HepG2 (cell line): Measurements from ENCODE around the gene ATP5MK. TPM values are rescaled to one million over a fixed set of nuclear protein-coding genes. Genes with fewer than 3 reads are reported as not detected.

Source experiments
- CCDC6 ChIP-seq: sonication (generic); formaldehyde crosslinking; IDR thresholded peaks from 2 replicates; pipeline ENCODE4 v1.8.1; 2022; ENCODE audit warnings: mild to moderate bottlenecking, missing genetic modification reagents, moderate library complexity
- ETV6 ChIP-seq: sonication (generic); formaldehyde crosslinking; conservative IDR thresholded peaks from 2 replicates; pipeline ENCODE4 v1.4.0; 2020; ENCODE audit warnings: missing genetic modification reagents
- IKZF4 ChIP-seq: sonication (generic); formaldehyde crosslinking; IDR thresholded peaks from 2 replicates; pipeline ENCODE4 v1.5.1; 2020; ENCODE audit warnings: borderline replicate concordance, mild to moderate bottlenecking, low read depth, missing genetic modification reagents; ENCODE audit errors: not compliant biosample characterization
- KDM5A ChIP-seq: fragments of 200-600 bp; sonication (generic); IDR thresholded peaks from 2 replicates; pipeline ENCODE4 v1.7.0; 2018; ENCODE audit warnings: antibody characterized with exemption, mild to moderate bottlenecking, low read length, borderline replicate concordance
- KLF16 ChIP-seq, 2 experiments: sonication (generic) in 1 of 2; formaldehyde crosslinking in 1 of 2; IDR thresholded peaks; 2 replicates each; pipeline versions ENCODE4 v1.6.1 to v1.8.0; 2016 to 2023; ENCODE audit warnings: missing genetic modification reagents in 2 of 2, missing compliant biosample characterization in 1 of 2
- KLF6 ChIP-seq: IDR thresholded peaks from 2 replicates; pipeline ENCODE4 v1.8.0; 2016; ENCODE audit warnings: missing biosample characterization, missing genetic modification reagents
- SP2 ChIP-seq: sonication (generic); formaldehyde crosslinking; IDR thresholded peaks from 2 replicates; pipeline ENCODE4 v1.5.1; 2020; ENCODE audit warnings: mild to moderate bottlenecking, missing genetic modification reagents
- ZNF3 ChIP-seq: IDR thresholded peaks from 2 replicates; pipeline ENCODE4 v1.7.0; 2017; ENCODE audit warnings: inconsistent platforms
- ZNF333 ChIP-seq: sonication (generic); formaldehyde crosslinking; IDR thresholded peaks from 2 replicates; pipeline ENCODE4 v1.4.0; 2020; ENCODE audit warnings: mild to moderate bottlenecking, missing genetic modification reagents, borderline replicate concordance
- ZNF343 ChIP-seq: sonication (generic); formaldehyde crosslinking; IDR thresholded peaks from 2 replicates; pipeline ENCODE4 v1.4.0; 2020; ENCODE audit warnings: mild to moderate bottlenecking, missing genetic modification reagents
- ZNF574 ChIP-seq: sonication (generic); formaldehyde crosslinking; IDR thresholded peaks from 2 replicates; pipeline ENCODE4 v1.4.0; 2020; ENCODE audit warnings: missing genetic modification reagents
- ZNF672 ChIP-seq: sonication (generic); formaldehyde crosslinking; IDR thresholded peaks from 2 replicates; pipeline ENCODE4 v1.8.1; 2022; ENCODE audit warnings: missing genetic modification reagents
- ZNF687 ChIP-seq: sonication (generic); formaldehyde crosslinking; IDR thresholded peaks from 2 replicates; pipeline ENCODE4 v1.5.1; 2020; ENCODE audit warnings: mild to moderate bottlenecking, missing genetic modification reagents, moderate library complexity
- ZNF703 ChIP-seq: sonication (generic); formaldehyde crosslinking; IDR thresholded peaks from 2 replicates; pipeline ENCODE4 v1.5.1; 2020; ENCODE audit warnings: missing genetic modification reagents, mild to moderate bottlenecking, moderate library complexity, borderline replicate concordance
- ZNF709 ChIP-seq: sonication (generic); formaldehyde crosslinking; IDR thresholded peaks from 2 replicates; pipeline ENCODE4 v1.5.0; 2020; ENCODE audit warnings: mild to moderate bottlenecking, missing genetic modification reagents
- ZNF780A ChIP-seq: sonication (generic); formaldehyde crosslinking; IDR thresholded peaks from 2 replicates; pipeline ENCODE4 v1.8.0; 2022; ENCODE audit warnings: mild to moderate bottlenecking, missing genetic modification reagents, moderate library complexity
- polyA plus RNA-seq, 8 experiments: library from polyadenylated mRNA; depleted of rRNA in 3 of 8; stranded (reverse) in 7 of 8; unstranded in 1 of 8; fragments of >200 nt; fragmentation: Illumina TruSeq in 4 of 8; extraction: Trizol in 4 of 8; gene quantifications; 2 replicates each; pipeline versions ENCODE4 v1.2.1 to v1.2.3, GENCODE V29; 2011 to 2016; ENCODE audit warnings: low read depth in 4 of 8, missing spikeins in 1 of 8, mixed read lengths in 1 of 8; ENCODE audit not compliant: insufficient read depth in 1 of 8
- total RNA-seq, 5 experiments: library from RNA; depleted of rRNA; stranded (reverse); fragments of >200 nt; fragmentation: Illumina TruSeq; extraction: Trizol; gene quantifications; 2 replicates each; pipeline ENCODE4 v1.2.3, GENCODE V29; 2016; ENCODE audit warnings: low read depth in 1 of 5
- TF ChIP-seq, protein P1 (sequence below): IDR thresholded peaks from 2 replicates; pipeline ENCODE4 v1.6.1; 2016; ENCODE audit warnings: mild to moderate bottlenecking
- TF ChIP-seq, protein P2 (sequence below): IDR thresholded peaks from 2 replicates; pipeline ENCODE4 v1.6.1; 2016; ENCODE audit warnings: missing compliant biosample characterization, missing genetic modification reagents, borderline replicate concordance

Gene ATP5MK
- total and polyA plus RNA-seq, 2 of the 13 experiments (the other 11 are each of a cell fraction or from before 2014, with no cell fraction given) = 312 to 517 TPM

- TF ChIP-seq, protein P1, sequence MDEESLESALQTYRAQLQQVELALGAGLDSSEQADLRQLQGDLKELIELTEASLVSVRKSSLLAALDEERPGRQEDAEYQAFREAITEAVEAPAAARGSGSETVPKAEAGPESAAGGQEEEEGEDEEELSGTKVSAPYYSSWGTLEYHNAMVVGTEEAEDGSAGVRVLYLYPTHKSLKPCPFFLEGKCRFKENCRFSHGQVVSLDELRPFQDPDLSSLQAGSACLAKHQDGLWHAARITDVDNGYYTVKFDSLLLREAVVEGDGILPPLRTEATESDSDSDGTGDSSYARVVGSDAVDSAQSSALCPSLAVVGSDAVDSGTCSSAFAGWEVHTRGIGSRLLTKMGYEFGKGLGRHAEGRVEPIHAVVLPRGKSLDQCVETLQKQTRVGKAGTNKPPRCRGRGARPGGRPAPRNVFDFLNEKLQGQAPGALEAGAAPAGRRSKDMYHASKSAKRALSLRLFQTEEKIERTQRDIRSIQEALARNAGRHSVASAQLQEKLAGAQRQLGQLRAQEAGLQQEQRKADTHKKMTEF (CRISPR knock-in tag) = peak; percentile 83
- peak; percentile 95 for TF ChIP-seq IKZF4 (CRISPR knock-in tag)
- TF ChIP-seq KLF6 (CRISPR knock-in tag) = peak; percentile 96
- peak; percentile 83; the same call in 1 of the 2 replicates for TF ChIP-seq KDM5A
- peak; percentile 88 for TF ChIP-seq ZNF574 (CRISPR knock-in tag)
- TF ChIP-seq ZNF672 (CRISPR knock-in tag) = 0 out of 2 replicates have a peak, but pooled peaks have one; percentile 37
- peak in 1 of 2 experiments; percentile 81; a peak in 2 of 4 replicates for TF ChIP-seq KLF16 (CRISPR knock-in tag; IDR thresholded peaks at IDR 0.05)
- TF ChIP-seq ZNF3 (CRISPR knock-in tag) = no peak
- TF ChIP-seq ETV6 (CRISPR knock-in tag) = peak; percentile 74; the same call in 1 of the 2 replicates
- peak; percentile 83; the same call in 1 of the 2 replicates for TF ChIP-seq ZNF333 (CRISPR knock-in tag)
- peak; percentile 81 for TF ChIP-seq ZNF687
- no peak for TF ChIP-seq ZNF343 (CRISPR knock-in tag)
- peak; percentile 79; the same call in 1 of the 2 replicates for TF ChIP-seq CCDC6 (CRISPR knock-in tag)
- no peak for TF ChIP-seq ZNF780A (CRISPR knock-in tag)
- peak; percentile 82; the same call in 1 of the 2 replicates for TF ChIP-seq ZNF709 (CRISPR knock-in tag)
- TF ChIP-seq, protein P2, sequence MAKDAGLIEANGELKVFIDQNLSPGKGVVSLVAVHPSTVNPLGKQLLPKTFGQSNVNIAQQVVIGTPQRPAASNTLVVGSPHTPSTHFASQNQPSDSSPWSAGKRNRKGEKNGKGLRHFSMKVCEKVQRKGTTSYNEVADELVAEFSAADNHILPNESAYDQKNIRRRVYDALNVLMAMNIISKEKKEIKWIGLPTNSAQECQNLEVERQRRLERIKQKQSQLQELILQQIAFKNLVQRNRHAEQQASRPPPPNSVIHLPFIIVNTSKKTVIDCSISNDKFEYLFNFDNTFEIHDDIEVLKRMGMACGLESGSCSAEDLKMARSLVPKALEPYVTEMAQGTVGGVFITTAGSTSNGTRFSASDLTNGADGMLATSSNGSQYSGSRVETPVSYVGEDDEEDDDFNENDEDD (CRISPR knock-in tag) = peak; percentile 79; the same call in 1 of the 2 replicates
- TF ChIP-seq ZNF703 (CRISPR knock-in tag) = peak; percentile 54; the same call in 1 of the 2 replicates
- TF ChIP-seq SP2 = peak; percentile 31; the same call in 1 of the 2 replicates
Observed at GRCh38 chr10:103367782-103368518, 28.3 kb downstream of the ATP5MK start, which contains the start of gene TAF5 (continued).
